Measurements from ENCODE around the gene IFITM5.
"Not testable (repeated sequence)": the region's sequence is repeated elsewhere in the genome, so short reads cannot be mapped to it uniquely, and the experiment has no call there.

The IFITM5 gene

GRCh38 chr11:288478-289397 is 10.6 kb downstream of the IFITM5 start, which contains the start of gene PGGHG:
PGGHG (plus strand) TSS chr11:289126; CDS start chr11:289817, 691 bp downstream.
- Histone ChIP-seq H3K27me3 (replicated peaks) (peaks cover 4% of the 10 kb centered on the region), H3K36me3 (replicated peaks) (no peaks in the 10 kb centered on the region), H3K27ac (no peak within 1 kb of the TSS), H3K4me3 (ENCODE audit: low read depth, low read length) (peak within 1 kb of the TSS; percentile 50)
- in situ Hi-C loops (cut with HindIII; ENCODE audit: low pct_ligation_motif_present, low sequenced_read_pairs): no loop called here
- TF ChIP-seq, protein P1, sequence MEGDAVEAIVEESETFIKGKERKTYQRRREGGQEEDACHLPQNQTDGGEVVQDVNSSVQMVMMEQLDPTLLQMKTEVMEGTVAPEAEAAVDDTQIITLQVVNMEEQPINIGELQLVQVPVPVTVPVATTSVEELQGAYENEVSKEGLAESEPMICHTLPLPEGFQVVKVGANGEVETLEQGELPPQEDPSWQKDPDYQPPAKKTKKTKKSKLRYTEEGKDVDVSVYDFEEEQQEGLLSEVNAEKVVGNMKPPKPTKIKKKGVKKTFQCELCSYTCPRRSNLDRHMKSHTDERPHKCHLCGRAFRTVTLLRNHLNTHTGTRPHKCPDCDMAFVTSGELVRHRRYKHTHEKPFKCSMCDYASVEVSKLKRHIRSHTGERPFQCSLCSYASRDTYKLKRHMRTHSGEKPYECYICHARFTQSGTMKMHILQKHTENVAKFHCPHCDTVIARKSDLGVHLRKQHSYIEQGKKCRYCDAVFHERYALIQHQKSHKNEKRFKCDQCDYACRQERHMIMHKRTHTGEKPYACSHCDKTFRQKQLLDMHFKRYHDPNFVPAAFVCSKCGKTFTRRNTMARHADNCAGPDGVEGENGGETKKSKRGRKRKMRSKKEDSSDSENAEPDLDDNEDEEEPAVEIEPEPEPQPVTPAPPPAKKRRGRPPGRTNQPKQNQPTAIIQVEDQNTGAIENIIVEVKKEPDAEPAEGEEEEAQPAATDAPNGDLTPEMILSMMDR (IDR thresholded peaks at IDR 0.05; ENCODE audit: low read depth, low read length, missing control alignments): no peak
- no peak for DNase-seq

GRCh38 chr11:287821-288477 is 11.4 kb downstream of the IFITM5 start:
- Histone ChIP-seq H3K27ac (no peak overlapping the region), H3K27me3 (replicated peaks) (peaks cover 5% of the 10 kb centered on the region), H3K4me3 (ENCODE audit: low read depth, low read length) (peak overlapping the region; percentile 50), H3K36me3 (replicated peaks) (no peaks in the 10 kb centered on the region)
- TF ChIP-seq, protein P1 (IDR thresholded peaks at IDR 0.05; ENCODE audit: low read depth, low read length, missing control alignments): no peak
- no peak for DNase-seq
- in situ Hi-C loops (cut with HindIII; ENCODE audit: low pct_ligation_motif_present, low sequenced_read_pairs): no loop called here

DNA sequence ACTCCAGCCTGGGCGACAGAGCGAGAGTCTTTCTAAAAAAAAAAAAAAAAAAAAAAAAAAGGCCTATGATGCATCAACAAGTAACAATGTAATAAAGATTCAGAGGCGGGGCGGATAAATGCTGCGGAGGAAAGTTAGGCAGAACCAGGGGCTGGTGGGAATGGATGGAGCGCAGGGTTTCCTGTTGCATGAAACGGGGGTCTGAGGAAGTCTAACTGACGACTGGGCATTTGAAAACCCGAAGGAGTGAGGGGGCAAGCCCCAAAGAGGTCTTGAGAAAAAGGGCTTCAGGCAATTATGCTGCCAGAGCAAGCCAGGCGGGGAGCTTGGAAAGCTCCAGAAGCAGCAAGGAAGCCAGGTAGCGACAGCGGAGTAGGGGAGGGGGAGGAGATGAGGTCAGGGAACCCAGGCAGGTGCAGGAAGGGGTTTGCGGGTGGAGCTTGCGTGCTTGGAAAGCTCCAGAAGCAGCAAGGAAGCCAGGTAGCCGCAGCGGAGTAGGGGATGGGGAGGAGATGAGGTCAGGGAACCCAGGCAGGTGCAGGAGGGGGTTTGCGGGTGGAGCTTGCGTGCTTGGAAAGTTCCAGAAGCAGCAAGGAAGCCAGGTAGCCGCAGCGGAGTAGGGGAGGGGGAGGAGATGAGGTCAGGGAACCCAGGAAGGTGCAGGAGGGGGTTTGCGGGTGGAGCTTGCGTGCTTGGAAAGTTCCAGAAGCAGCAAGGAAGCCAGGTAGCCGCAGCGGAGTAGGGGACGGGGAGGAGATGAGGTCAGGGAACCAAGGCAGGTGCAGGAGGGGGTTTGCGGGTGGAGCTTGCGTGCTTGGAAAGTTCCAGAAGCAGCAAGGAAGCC is 12.1 kb downstream of the IFITM5 start:
- H3K36me3 ChIP-seq (replicated peaks); DNase-seq; H3K27ac ChIP-seq; H3K4me3 ChIP-seq (ENCODE audit: low read depth, low read length); in situ Hi-C loops (cut with HindIII; ENCODE audit: low pct_ligation_motif_present, low sequenced_read_pairs): not testable (repeated sequence)
- peaks cover 12% of the 10 kb centered on the region for H3K27me3 ChIP-seq (replicated peaks)

- no peak overlapping the region for H3K4me3 ChIP-seq (ENCODE audit: low read depth, low read length)
- H3K36me3 ChIP-seq (replicated peaks): no peaks in the 10 kb centered on the region
- H3K27ac ChIP-seq: no peak overlapping the region
- DNase-seq: no peak
- TF ChIP-seq, protein P1 (IDR thresholded peaks at IDR 0.05; ENCODE audit: low read depth, low read length, missing control alignments): no peak
- in situ Hi-C loops (cut with HindIII; ENCODE audit: low pct_ligation_motif_present, low sequenced_read_pairs): no loop called here
- peaks cover 26% of the 10 kb centered on the region for H3K27me3 ChIP-seq (replicated peaks)
Measured at GRCh38 chr11:285894-286220, 13.5 kb downstream of the IFITM5 start.

- in situ Hi-C loops (cut with HindIII; ENCODE audit: low pct_ligation_motif_present, low sequenced_read_pairs): no loop called here
- Histone ChIP-seq H3K36me3 (replicated peaks) (no peaks in the 10 kb centered on the region), H3K4me3 (ENCODE audit: low read depth, low read length) (no peak overlapping the region), H3K27me3 (replicated peaks) (peaks cover 30% of the 10 kb centered on the region), H3K27ac (no peak overlapping the region)
- DNase-seq: no peak
- TF ChIP-seq, protein P1 (IDR thresholded peaks at IDR 0.05; ENCODE audit: low read depth, low read length, missing control alignments): no peak
Measured at GRCh38 chr11:285021-285893, 14.1 kb downstream of the IFITM5 start.
